H1 (cell line): ENCODE data around the gene FBXW8. TPM values are rescaled to one million over a fixed set of nuclear protein-coding genes. Genes with fewer than 3 reads are reported as not detected.

Experiments used
- CTCF ChIA-PET: fragments of 300-600 bp; sonication (Branson Sonifier 250); formaldehyde crosslinking; loops from one replicate; lab custom pipeline; 2021; ENCODE audit not compliant: partially characterized antibody; lab: Charles Lee
- POLR2A ChIA-PET: fragments of 300-600 bp; sonication (Branson Sonifier 250); formaldehyde crosslinking; loops from one replicate; lab custom pipeline; 2021; ENCODE audit warnings: inconsistent platforms; ENCODE audit not compliant: partially characterized antibody; lab: Charles Lee
- DNase-seq, 2 experiments: peaks; one replicate each; pipeline versions ENCODE4 v3.0.0 to v3.0.0-alpha.2; 2010 to 2022; ENCODE audit warnings: low spot score in 2 of 2, low read depth in 1 of 2, mixed read lengths in 1 of 2
- FAIRE-seq: peaks from 2 replicates; lab custom pipeline; 2011; peaks lifted over from hg19 to GRCh38; lab: Jason Lieb, UNC
- H2AFZ ChIP-seq: 2 replicates; pipeline ENCODE4 v1.8.1; 2012; ENCODE audit warnings: low read length, inconsistent platforms
- H2AK5ac ChIP-seq: 2 replicates; pipeline ENCODE4 v1.6.1; 2013; ENCODE audit warnings: low read depth, low read length
- H2BK120ac ChIP-seq: replicated peaks from 2 replicates; pipeline ENCODE3; 2013; ENCODE audit warnings: low read depth, low read length, inconsistent platforms
- H2BK12ac ChIP-seq: 2 replicates; pipeline ENCODE4 v1.6.1; 2013; ENCODE audit warnings: low read depth, low read length
- H2BK15ac ChIP-seq: 2 replicates; pipeline ENCODE4 v1.6.1; 2013; ENCODE audit warnings: low read length
- H2BK20ac ChIP-seq: 2 replicates; pipeline ENCODE4 v1.6.1; 2013; ENCODE audit warnings: low read length
- H2BK5ac ChIP-seq: 2 replicates; pipeline ENCODE4 v1.6.1; 2013; ENCODE audit warnings: low read depth, low read length
- H3K14ac ChIP-seq: 2 replicates; pipeline ENCODE4 v1.6.1; 2013; ENCODE audit warnings: inconsistent platforms; ENCODE audit not compliant: insufficient read length
- H3K18ac ChIP-seq: 2 replicates; pipeline ENCODE4 v1.6.1; 2013; ENCODE audit warnings: low read length; ENCODE audit errors: extremely low read depth
- H3K23ac ChIP-seq: 2 replicates; pipeline ENCODE4 v1.6.1; 2013; ENCODE audit warnings: inconsistent platforms; ENCODE audit not compliant: insufficient read length
- H3K23me2 ChIP-seq: 2 replicates; pipeline ENCODE4 v1.6.1; 2013; ENCODE audit warnings: low read depth, low read length
- H3K27ac ChIP-seq: 2 replicates; pipeline ENCODE4 v1.6.1; 2011; ENCODE audit warnings: low read depth, low read length, inconsistent platforms
- H3K27me3 ChIP-seq, 4 experiments: replicated peaks in 1 of 4; 1 replicate in 1 of 4; 2 replicates in 3 of 4; pipeline versions ENCODE4 v1.6.1 to v1.8.1; 2011 to 2013; ENCODE audit warnings: low read length in 3 of 4, mild to moderate bottlenecking in 3 of 4, inconsistent platforms in 2 of 4, mixed read lengths in 2 of 4, moderate library complexity in 1 of 4; ENCODE audit not compliant: control insufficient read depth in 3 of 4, insufficient read depth in 3 of 4; ENCODE audit errors: extremely low read depth in 1 of 4
- H3K36me3 ChIP-seq, 4 experiments: 2 replicates each; pipeline versions ENCODE4 v1.6.1 to v1.8.1; 2011 to 2013; ENCODE audit warnings: mild to moderate bottlenecking in 4 of 4, low read length in 3 of 4, moderate library complexity in 2 of 4, control low read depth in 1 of 4, inconsistent platforms in 1 of 4; ENCODE audit not compliant: insufficient read depth in 4 of 4, control insufficient read depth in 2 of 4
- H3K4ac ChIP-seq: replicated peaks from 2 replicates; pipeline ENCODE3; 2013; ENCODE audit warnings: low read length, low read depth, mixed read lengths, inconsistent platforms; ENCODE audit not compliant: insufficient read length
- H3K4me1 ChIP-seq, 4 experiments: replicated peaks in 1 of 4; 1 replicate in 1 of 4; 2 replicates in 3 of 4; pipeline versions ENCODE4 v1.6.1 to v1.8.1; 2011 to 2013; ENCODE audit warnings: low read length in 3 of 4, inconsistent platforms in 2 of 4, mixed read lengths in 1 of 4; ENCODE audit not compliant: insufficient read depth in 4 of 4, control insufficient read depth in 3 of 4
- H3K4me2 ChIP-seq, 2 experiments: 2 replicates each; pipeline versions ENCODE4 v1.6.1 to v1.8.1; 2011 to 2013; ENCODE audit warnings: low read depth in 2 of 2, low read length in 2 of 2, control low read depth in 1 of 2, inconsistent platforms in 1 of 2, mild to moderate bottlenecking in 1 of 2; ENCODE audit not compliant: insufficient read depth in 1 of 2
- H3K4me3 ChIP-seq, 4 experiments: fragments of 200-600, 300-600 bp in 1 of 4; sonication (generic), shearing (Covaris generic), sonication (Bioruptor Twin) in 1 of 4; 2 replicates each; pipeline versions ENCODE4 v1.5.1 to v1.8.1; 2011 to 2016; ENCODE audit warnings: low read length in 4 of 4, low read depth in 3 of 4, control low read depth in 2 of 4, inconsistent platforms in 2 of 4, mild to moderate bottlenecking in 2 of 4, mixed read lengths in 1 of 4, moderate library complexity in 1 of 4; ENCODE audit not compliant: insufficient read depth in 2 of 4; ENCODE audit errors: extremely low read depth in 1 of 4
- H3K56ac ChIP-seq: replicated peaks from 2 replicates; pipeline ENCODE3; 2013; ENCODE audit warnings: low read depth, mild to moderate bottlenecking, mixed read lengths, low read length, inconsistent platforms; ENCODE audit not compliant: insufficient read length
- H3K79me1 ChIP-seq: 2 replicates; pipeline ENCODE4 v1.6.1; 2013; ENCODE audit warnings: low read depth, low read length, control low read depth
- H3K79me2 ChIP-seq, 2 experiments: 2 replicates each; pipeline versions ENCODE4 v1.6.1 to v1.8.1; 2012 to 2013; ENCODE audit warnings: low read length in 2 of 2, mild to moderate bottlenecking in 2 of 2, inconsistent platforms in 1 of 2; ENCODE audit not compliant: insufficient read depth in 2 of 2, control insufficient read depth in 1 of 2
- H3K9ac ChIP-seq, 4 experiments: replicated peaks in 1 of 4; 1 replicate in 1 of 4; 2 replicates in 3 of 4; pipeline versions ENCODE4 v1.6.1 to v1.8.1; 2011 to 2013; ENCODE audit warnings: low read depth in 3 of 4, low read length in 3 of 4, control low read depth in 2 of 4, mild to moderate bottlenecking in 2 of 4, moderate library complexity in 2 of 4, inconsistent platforms in 1 of 4; ENCODE audit errors: extremely low read depth in 1 of 4
- H3K9me3 ChIP-seq, 2 experiments: 2 replicates each; pipeline versions ENCODE4 v1.6.1 to v1.8.1; 2012 to 2013; ENCODE audit warnings: mild to moderate bottlenecking in 2 of 2, moderate library complexity in 2 of 2, control low read depth in 1 of 2, inconsistent platforms in 1 of 2, low read depth in 1 of 2, low read length in 1 of 2, mixed read lengths in 1 of 2; ENCODE audit not compliant: insufficient read depth in 2 of 2
- H4K20me1 ChIP-seq, 2 experiments: replicated peaks in 1 of 2; 2 replicates each; pipeline versions ENCODE3 to v1.8.1; 2011 to 2013; ENCODE audit warnings: inconsistent platforms in 2 of 2, low read length in 2 of 2, mild to moderate bottlenecking in 1 of 2; ENCODE audit not compliant: insufficient read depth in 2 of 2, control insufficient read depth in 1 of 2
- H4K5ac ChIP-seq: 2 replicates; pipeline ENCODE4 v1.6.1; 2013; ENCODE audit warnings: low read length, low read depth, mixed read lengths, inconsistent platforms; ENCODE audit not compliant: insufficient read length
- H4K8ac ChIP-seq: 2 replicates; pipeline ENCODE4 v1.8.0; 2013; ENCODE audit warnings: mild to moderate bottlenecking, moderate library complexity, low read length, inconsistent platforms; ENCODE audit not compliant: insufficient read depth; ENCODE audit errors: extremely low read depth
- H4K91ac ChIP-seq: replicated peaks from 2 replicates; pipeline ENCODE3; 2013; ENCODE audit warnings: low read length, mixed read lengths, inconsistent platforms; ENCODE audit not compliant: insufficient read length
- ASH2L ChIP-seq: fragments of 200-600, 300-600 bp; sonication (generic); IDR thresholded peaks from one replicate; pipeline ENCODE4 v1.7.1; 2017; ENCODE audit warnings: low read length
- EP300 ChIP-seq, 2 experiments: IDR thresholded peaks; 1 replicate in 1 of 2; 2 replicates in 1 of 2; pipeline ENCODE4 v1.6.1; 2011 to 2012; ENCODE audit warnings: low read depth in 2 of 2, low read length in 2 of 2, mild to moderate bottlenecking in 2 of 2, borderline replicate concordance in 1 of 2, inconsistent platforms in 1 of 2, moderate library complexity in 1 of 2
- JUND ChIP-seq: IDR thresholded peaks from 2 replicates; pipeline ENCODE4 v1.6.1; 2011; ENCODE audit warnings: mild to moderate bottlenecking, improper control_type of control experiment, low read length
- POLR2AphosphoS5 ChIP-seq: IDR thresholded peaks from 2 replicates; pipeline ENCODE4 v1.6.1; 2011; ENCODE audit warnings: low read depth, low read length
- RBBP5 ChIP-seq: IDR thresholded peaks from 2 replicates; pipeline ENCODE4 v1.7.1; 2012; ENCODE audit warnings: low read depth, mild to moderate bottlenecking, inconsistent platforms, low read length, moderate library complexity, borderline replicate concordance
- SUZ12 ChIP-seq: fragments of 200-600 bp; sonication (generic); IDR thresholded peaks from 2 replicates; pipeline ENCODE4 v1.6.1; 2012; ENCODE audit warnings: mild to moderate bottlenecking, inconsistent platforms, low read length, moderate library complexity, mixed read lengths
- polyA plus RNA-seq, 7 experiments: library from polyadenylated mRNA; depleted of rRNA in 3 of 7; stranded (reverse) in 5 of 7; unstranded in 2 of 7; fragments of >200 nt in 5 of 7; fragments of 200-250 nt in 2 of 7; gene quantifications; 1 replicate in 5 of 7; 2 replicates in 1 of 7; 4 replicates in 1 of 7; pipeline versions ENCODE4 v1.2.1 to v1.2.3, GENCODE V29; 2011 to 2013; ENCODE audit warnings: missing spikeins in 2 of 7, mixed read lengths in 2 of 7
- total RNA-seq: library from RNA; stranded (reverse); fragmentation: NEBNext Ultra II Directional; extraction: Animal tissue kit (Norgen Biotek cat#: 25700); gene quantifications from 2 replicates; pipeline ENCODE4 v1.2.1, GENCODE V29; 2021
- TF ChIP-seq, protein P1 (sequence below): IDR thresholded peaks from 2 replicates; pipeline ENCODE4 v1.6.1; 2012; ENCODE audit warnings: low read length, inconsistent platforms
- TF ChIP-seq, protein P2 (sequence below): IDR thresholded peaks from 2 replicates; pipeline ENCODE4 v1.6.1; 2011; ENCODE audit warnings: low read depth, mild to moderate bottlenecking, low read length; ENCODE audit not compliant: insufficient read depth

FBXW8 gene
- total and polyA plus RNA-seq, 2 of the 8 experiments (the other 6 are each of a cell fraction or from before 2014, with no cell fraction given), result 15.8 to 16.0 TPM

DNA sequence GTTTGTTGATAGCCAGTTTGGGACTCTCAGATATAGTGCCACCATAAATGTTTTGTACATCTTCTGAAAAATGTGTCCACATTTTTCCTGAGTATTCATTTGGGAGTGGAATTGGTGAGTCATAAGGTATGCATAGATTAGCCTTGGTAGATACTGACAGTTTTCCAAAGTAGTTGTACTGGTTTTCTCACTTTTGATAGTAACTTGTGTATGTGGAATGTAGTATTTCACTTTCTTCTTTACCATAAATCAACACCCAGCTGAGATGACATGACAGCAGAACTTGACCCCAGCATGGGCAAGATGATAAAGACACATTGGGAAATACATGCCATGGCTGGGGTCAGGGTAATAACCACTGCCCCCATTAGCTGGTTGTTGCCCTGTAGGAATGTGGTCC lies 5.4 kb downstream of the FBXW8 start:
- no peak overlapping the region for H2BK20ac ChIP-seq
- TF ChIP-seq, protein P1, sequence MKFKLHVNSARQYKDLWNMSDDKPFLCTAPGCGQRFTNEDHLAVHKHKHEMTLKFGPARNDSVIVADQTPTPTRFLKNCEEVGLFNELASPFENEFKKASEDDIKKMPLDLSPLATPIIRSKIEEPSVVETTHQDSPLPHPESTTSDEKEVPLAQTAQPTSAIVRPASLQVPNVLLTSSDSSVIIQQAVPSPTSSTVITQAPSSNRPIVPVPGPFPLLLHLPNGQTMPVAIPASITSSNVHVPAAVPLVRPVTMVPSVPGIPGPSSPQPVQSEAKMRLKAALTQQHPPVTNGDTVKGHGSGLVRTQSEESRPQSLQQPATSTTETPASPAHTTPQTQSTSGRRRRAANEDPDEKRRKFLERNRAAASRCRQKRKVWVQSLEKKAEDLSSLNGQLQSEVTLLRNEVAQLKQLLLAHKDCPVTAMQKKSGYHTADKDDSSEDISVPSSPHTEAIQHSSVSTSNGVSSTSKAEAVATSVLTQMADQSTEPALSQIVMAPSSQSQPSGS, result no peak
- TF ChIP-seq POLR2AphosphoS5, result no peak
- TF ChIP-seq, protein P2, sequence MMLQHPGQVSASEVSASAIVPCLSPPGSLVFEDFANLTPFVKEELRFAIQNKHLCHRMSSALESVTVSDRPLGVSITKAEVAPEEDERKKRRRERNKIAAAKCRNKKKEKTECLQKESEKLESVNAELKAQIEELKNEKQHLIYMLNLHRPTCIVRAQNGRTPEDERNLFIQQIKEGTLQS, result no peak
- TF ChIP-seq ASH2L, result no peak
- TF ChIP-seq EP300 (IDR thresholded peaks at IDR 0.05; ENCODE audit: borderline replicate concordance in 1 of 2, low read depth in 2 of 2, low read length in 2 of 2), result no peak
- 0 out of 2 replicates have a peak, but pooled peaks have one; percentile 8 for TF ChIP-seq JUND
- no peak for TF ChIP-seq SUZ12
- no peak for TF ChIP-seq RBBP5
- no peak overlapping the region for H3K18ac ChIP-seq
- H4K5ac ChIP-seq, result no peak overlapping the region
- no peaks in the 10 kb centered on the region; a peak in 1 of 7 replicates for H3K4me1 ChIP-seq
- H2BK5ac ChIP-seq, result no peak overlapping the region
- FAIRE-seq (no peak), DNase-seq (no peak)
- no peaks in the 10 kb centered on the region for H3K27me3 ChIP-seq
- H3K23ac ChIP-seq, result no peak overlapping the region
- H2BK12ac ChIP-seq, result no peak overlapping the region
- H3K4me3 ChIP-seq, result no peak overlapping the region
- ChIA-PET POLR2A (interaction anchor here (0.6 to 1.8 kb wide), 3 partner anchors 17 to 29 kb away, joined by 3 to 4 read pairs (median 4); no protein-coding TSS in a partner anchor), CTCF (interaction anchor here (0.6 to 1.2 kb wide), 4 partner anchors 14 to 201 kb away, joined by 3 to 5 read pairs (median 3); no protein-coding TSS in a partner anchor)
- no peak overlapping the region for H3K27ac ChIP-seq
- H3K36me3 ChIP-seq, result peaks cover 0 to 7% (median 1%) of the 10 kb centered on the region in 4 experiments; a peak in 2 of 8 replicates
- no peak overlapping the region for H4K8ac ChIP-seq
- H3K9me3 ChIP-seq, result no peaks in the 10 kb centered on the region
- H4K20me1 ChIP-seq, result peaks cover 0 to 4% of the 10 kb centered on the region in 2 experiments
- no peak overlapping the region for H3K4me2 ChIP-seq
- no peak overlapping the region for H4K91ac ChIP-seq
- H3K23me2 ChIP-seq, result no peaks in the 10 kb centered on the region
- no peak overlapping the region for H2BK120ac ChIP-seq
- H3K56ac ChIP-seq, result no peak overlapping the region
- H2BK15ac ChIP-seq, result no peak overlapping the region
- no peak overlapping the region for H3K4ac ChIP-seq
- H3K9ac ChIP-seq, result no peak overlapping the region
- H2AK5ac ChIP-seq, result no peak overlapping the region
- peaks cover 7% of the 10 kb centered on the region for H3K79me1 ChIP-seq
- H3K14ac ChIP-seq, result no peak overlapping the region
- H3K79me2 ChIP-seq, result peaks cover 0 to 15% of the 10 kb centered on the region in 2 experiments; a peak in 1 of 4 replicates
- no peak overlapping the region for H2AFZ ChIP-seq
